GM21515 (cell line): ENCODE results near the gene RASGEF1C.
"Not testable (repeated sequence)": the region's sequence is repeated elsewhere in the genome, so short reads cannot be mapped to it uniquely, and the experiment has no call there.

ENCODE experiments used
- ATAC-seq: cut with Tn5 transposase; IDR thresholded peaks from one replicate; pipeline ENCODE4 v1.9.1; 2021; ENCODE audit not compliant: unreplicated experiment

The RASGEF1C gene

GRCh38 chr5:180137401-180138213 is 71.4 kb downstream of the RASGEF1C start:
- ATAC-seq: no peak

- ATAC-seq: no peak
Measured at GRCh38 chr5:180136630-180137381, 72.2 kb downstream of the RASGEF1C start.

- ATAC-seq: no peak
Measured at GRCh38 chr5:180135967-180136629, 72.9 kb downstream of the RASGEF1C start.

GRCh38 chr5:180135128-180135955 is 73.7 kb downstream of the RASGEF1C start:
- ATAC-seq: no peak

- no peak for ATAC-seq
Measured at GRCh38 chr5:180133971-180134508, 75.0 kb downstream of the RASGEF1C start.

GRCh38 chr5:180133551-180133950 is 75.5 kb downstream of the RASGEF1C start:
- no peak for ATAC-seq

- ATAC-seq: no peak
Measured at GRCh38 chr5:180133060-180133459, 76.0 kb downstream of the RASGEF1C start.

GRCh38 chr5:180130876-180131740 is 77.9 kb downstream of the RASGEF1C start:
- ATAC-seq: no peak

- ATAC-seq: no peak
Measured at GRCh38 chr5:180130291-180130869, 78.6 kb downstream of the RASGEF1C start.

GRCh38 chr5:180129291-180130190 is 79.5 kb downstream of the RASGEF1C start:
- ATAC-seq: no peak

- no peak for ATAC-seq
Measured at GRCh38 chr5:180128671-180129261, 80.2 kb downstream of the RASGEF1C start.

GRCh38 chr5:180127682-180128670 is 81.0 kb downstream of the RASGEF1C start:
- no peak for ATAC-seq

- ATAC-seq: no peak
Measured at GRCh38 chr5:180126716-180127681, 82.0 kb downstream of the RASGEF1C start.

GRCh38 chr5:180126156-180126555 is 82.9 kb downstream of the RASGEF1C start:
- not testable (repeated sequence) for ATAC-seq

- not testable (repeated sequence) for ATAC-seq
Measured at GRCh38 chr5:180124662-180125061, 84.3 kb downstream of the RASGEF1C start.
